GM12878 (cell line): ENCODE data around the gene DNAJC15. TPM values are rescaled to one million over a fixed set of nuclear protein-coding genes. Genes with fewer than 3 reads are reported as not detected.

ENCODE experiments used
- CBX5 ChIP-seq: sonication (generic); IDR thresholded peaks from 2 replicates; pipeline ENCODE4 v1.6.1; 2016; ENCODE audit warnings: low read depth, moderate library complexity, mild to moderate bottlenecking, inconsistent platforms
- CEBPB ChIP-seq, 2 experiments: fragments of 150-350 bp in 1 of 2; IDR thresholded peaks; 2 replicates each; pipeline ENCODE4 v1.6.1; 2012 to 2014; ENCODE audit warnings: low read depth in 2 of 2, low read length in 2 of 2, borderline replicate concordance in 1 of 2, inconsistent platforms in 1 of 2
- EGR1 ChIP-seq, 2 experiments: IDR thresholded peaks; 1 replicate in 1 of 2; 2 replicates in 1 of 2; pipeline ENCODE4 v1.6.1; 2011 to 2012; ENCODE audit warnings: low read depth in 2 of 2, low read length in 2 of 2, borderline replicate concordance in 1 of 2, mild to moderate bottlenecking in 1 of 2, moderate library complexity in 1 of 2
- FOXK2 ChIP-seq: fragments of 450-650 bp; IDR thresholded peaks from 2 replicates; pipeline ENCODE4 v1.6.1; 2017; ENCODE audit warnings: mild to moderate bottlenecking, moderate library complexity
- FOXM1 ChIP-seq: IDR thresholded peaks from 2 replicates; pipeline ENCODE4 v1.6.1; 2012; ENCODE audit warnings: low read depth, mild to moderate bottlenecking, inconsistent platforms, low read length, moderate library complexity
- GABPA ChIP-seq: IDR thresholded peaks from 2 replicates; pipeline ENCODE4 v1.6.1; 2014; ENCODE audit warnings: antibody characterized with exemption, low read depth, mild to moderate bottlenecking, inconsistent platforms
- JUND ChIP-seq: IDR thresholded peaks from 2 replicates; pipeline ENCODE4 v1.6.1; 2012; ENCODE audit warnings: low read depth, mild to moderate bottlenecking, low read length, improper control_type of control experiment, moderate library complexity
- MTA2 ChIP-seq: fragments of 450-650 bp; IDR thresholded peaks from 2 replicates; pipeline ENCODE4 v1.6.1; 2016; ENCODE audit warnings: low read depth, mild to moderate bottlenecking, moderate library complexity
- MYB ChIP-seq: fragments of 150-350 bp; IDR thresholded peaks from 2 replicates; pipeline ENCODE4 v1.6.1; 2014; ENCODE audit warnings: mild to moderate bottlenecking, low read depth, low read length, borderline replicate concordance
- NR2C1 ChIP-seq: fragments of 450-650 bp; IDR thresholded peaks from 2 replicates; pipeline ENCODE4 v1.6.1; 2017; ENCODE audit warnings: antibody characterized with exemption, mild to moderate bottlenecking, moderate library complexity
- POLR2AphosphoS5 ChIP-seq: IDR thresholded peaks from 2 replicates; pipeline ENCODE4 v1.6.1; 2011; ENCODE audit warnings: mild to moderate bottlenecking, low read length, inconsistent platforms
- SKIL ChIP-seq: fragments of 450-650 bp; IDR thresholded peaks from 2 replicates; pipeline ENCODE4 v1.6.1; 2017; ENCODE audit warnings: mild to moderate bottlenecking, low read depth, inconsistent platforms; ENCODE audit not compliant: poor library complexity, severe bottlenecking
- SPI1 ChIP-seq: IDR thresholded peaks from 2 replicates; pipeline ENCODE4 v1.6.1; 2011; ENCODE audit warnings: low read depth, mild to moderate bottlenecking, low read length, moderate library complexity, borderline replicate concordance; ENCODE audit not compliant: insufficient read depth
- STAT1 ChIP-seq: fragments of 450-650 bp; conservative IDR thresholded peaks from 2 replicates; pipeline ENCODE4 v1.6.1; 2014; ENCODE audit warnings: antibody characterized with exemption, mild to moderate bottlenecking
- USF1 ChIP-seq: IDR thresholded peaks from 2 replicates; pipeline ENCODE4 v1.6.1; 2011; ENCODE audit warnings: borderline replicate concordance, low read depth, mild to moderate bottlenecking, moderate library complexity, mixed read lengths, low read length; ENCODE audit not compliant: insufficient read depth; ENCODE audit errors: extremely low read length
- ZNF217 ChIP-seq: fragments of 450-650 bp; IDR thresholded peaks from 2 replicates; pipeline ENCODE4 v1.6.1; 2017; ENCODE audit warnings: antibody characterized with exemption, mild to moderate bottlenecking
- ZSCAN29 ChIP-seq: fragments of 450-650 bp; IDR thresholded peaks from 2 replicates; pipeline ENCODE4 v1.6.1; 2017; ENCODE audit warnings: mild to moderate bottlenecking, moderate library complexity
- polyA plus RNA-seq, 11 experiments: library from polyadenylated mRNA; depleted of rRNA in 4 of 11; unstranded in 6 of 11; stranded (reverse) in 5 of 11; fragments of >200 nt; fragmentation: Nextera tagmentation in 4 of 11; fragmentation: Illumina TruSeq in 1 of 11; extraction: Ambion mirVana in 4 of 11; extraction: Trizol in 1 of 11; gene quantifications; 1 replicate in 1 of 11; 2 replicates in 10 of 11; pipeline versions ENCODE4 v1.2.1 to v1.2.3, GENCODE V29; 2011 to 2016; ENCODE audit warnings: inconsistent platforms in 2 of 11, missing spikeins in 2 of 11, low read depth in 1 of 11
- total RNA-seq, 4 experiments: library from RNA; depleted of rRNA in 3 of 4; stranded (reverse); fragments of >200 nt in 3 of 4; fragmentation: Illumina TruSeq in 1 of 4; extraction: Trizol in 1 of 4; gene quantifications; 2 replicates each; pipeline versions ENCODE4 v1.2.1 to v1.2.3, GENCODE V29; 2013 to 2021
- TF ChIP-seq, protein P1 (sequence below): IDR thresholded peaks from 2 replicates; pipeline ENCODE4 v1.6.1; 2011; ENCODE audit warnings: mild to moderate bottlenecking, low read depth, low read length, moderate library complexity; ENCODE audit not compliant: insufficient replicate concordance
- TF ChIP-seq, protein P2 (sequence below): fragments of 450-650 bp; IDR thresholded peaks from 2 replicates; pipeline ENCODE4 v1.6.1; 2017; ENCODE audit warnings: mild to moderate bottlenecking
- TF ChIP-seq, protein P3 (sequence below): fragments of 150-350 bp; IDR thresholded peaks from 2 replicates; pipeline ENCODE4 v1.6.1; 2016; ENCODE audit warnings: low read depth, low read length

Gene DNAJC15
- total and polyA plus RNA-seq, 10 of the 15 experiments (the other 5 are each of a cell fraction or from before 2014, with no cell fraction given): 13.1 to 104 (median 54.4) TPM

GRCh38 chr13:43023289-43023963 lies at the start of gene DNAJC15 (continued):
- TF ChIP-seq, protein P1, sequence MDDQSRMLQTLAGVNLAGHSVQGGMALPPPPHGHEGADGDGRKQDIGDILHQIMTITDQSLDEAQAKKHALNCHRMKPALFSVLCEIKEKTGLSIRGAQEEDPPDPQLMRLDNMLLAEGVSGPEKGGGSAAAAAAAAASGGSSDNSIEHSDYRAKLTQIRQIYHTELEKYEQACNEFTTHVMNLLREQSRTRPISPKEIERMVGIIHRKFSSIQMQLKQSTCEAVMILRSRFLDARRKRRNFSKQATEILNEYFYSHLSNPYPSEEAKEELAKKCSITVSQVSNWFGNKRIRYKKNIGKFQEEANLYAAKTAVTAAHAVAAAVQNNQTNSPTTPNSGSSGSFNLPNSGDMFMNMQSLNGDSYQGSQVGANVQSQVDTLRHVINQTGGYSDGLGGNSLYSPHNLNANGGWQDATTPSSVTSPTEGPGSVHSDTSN: no peak
- TF ChIP-seq NR2C1: peak; percentile 83
- TF ChIP-seq FOXM1: no peak
- TF ChIP-seq CEBPB (IDR thresholded peaks at IDR 0.05; ENCODE audit: borderline replicate concordance in 1 of 2, low read depth in 2 of 2, low read length in 2 of 2): no peak
- TF ChIP-seq SKIL: peak; percentile 10
- TF ChIP-seq, protein P2, sequence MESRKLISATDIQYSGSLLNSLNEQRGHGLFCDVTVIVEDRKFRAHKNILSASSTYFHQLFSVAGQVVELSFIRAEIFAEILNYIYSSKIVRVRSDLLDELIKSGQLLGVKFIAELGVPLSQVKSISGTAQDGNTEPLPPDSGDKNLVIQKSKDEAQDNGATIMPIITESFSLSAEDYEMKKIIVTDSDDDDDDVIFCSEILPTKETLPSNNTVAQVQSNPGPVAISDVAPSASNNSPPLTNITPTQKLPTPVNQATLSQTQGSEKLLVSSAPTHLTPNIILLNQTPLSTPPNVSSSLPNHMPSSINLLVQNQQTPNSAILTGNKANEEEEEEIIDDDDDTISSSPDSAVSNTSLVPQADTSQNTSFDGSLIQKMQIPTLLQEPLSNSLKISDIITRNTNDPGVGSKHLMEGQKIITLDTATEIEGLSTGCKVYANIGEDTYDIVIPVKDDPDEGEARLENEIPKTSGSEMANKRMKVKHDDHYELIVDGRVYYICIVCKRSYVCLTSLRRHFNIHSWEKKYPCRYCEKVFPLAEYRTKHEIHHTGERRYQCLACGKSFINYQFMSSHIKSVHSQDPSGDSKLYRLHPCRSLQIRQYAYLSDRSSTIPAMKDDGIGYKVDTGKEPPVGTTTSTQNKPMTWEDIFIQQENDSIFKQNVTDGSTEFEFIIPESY: no peak
- no peak for TF ChIP-seq STAT1
- peak; percentile 90 for TF ChIP-seq POLR2AphosphoS5
- TF ChIP-seq SPI1: no peak
- peak; percentile 27; the same call in 1 of the 2 replicates for TF ChIP-seq ZNF217
- no peak for TF ChIP-seq GABPA
- TF ChIP-seq, protein P3, sequence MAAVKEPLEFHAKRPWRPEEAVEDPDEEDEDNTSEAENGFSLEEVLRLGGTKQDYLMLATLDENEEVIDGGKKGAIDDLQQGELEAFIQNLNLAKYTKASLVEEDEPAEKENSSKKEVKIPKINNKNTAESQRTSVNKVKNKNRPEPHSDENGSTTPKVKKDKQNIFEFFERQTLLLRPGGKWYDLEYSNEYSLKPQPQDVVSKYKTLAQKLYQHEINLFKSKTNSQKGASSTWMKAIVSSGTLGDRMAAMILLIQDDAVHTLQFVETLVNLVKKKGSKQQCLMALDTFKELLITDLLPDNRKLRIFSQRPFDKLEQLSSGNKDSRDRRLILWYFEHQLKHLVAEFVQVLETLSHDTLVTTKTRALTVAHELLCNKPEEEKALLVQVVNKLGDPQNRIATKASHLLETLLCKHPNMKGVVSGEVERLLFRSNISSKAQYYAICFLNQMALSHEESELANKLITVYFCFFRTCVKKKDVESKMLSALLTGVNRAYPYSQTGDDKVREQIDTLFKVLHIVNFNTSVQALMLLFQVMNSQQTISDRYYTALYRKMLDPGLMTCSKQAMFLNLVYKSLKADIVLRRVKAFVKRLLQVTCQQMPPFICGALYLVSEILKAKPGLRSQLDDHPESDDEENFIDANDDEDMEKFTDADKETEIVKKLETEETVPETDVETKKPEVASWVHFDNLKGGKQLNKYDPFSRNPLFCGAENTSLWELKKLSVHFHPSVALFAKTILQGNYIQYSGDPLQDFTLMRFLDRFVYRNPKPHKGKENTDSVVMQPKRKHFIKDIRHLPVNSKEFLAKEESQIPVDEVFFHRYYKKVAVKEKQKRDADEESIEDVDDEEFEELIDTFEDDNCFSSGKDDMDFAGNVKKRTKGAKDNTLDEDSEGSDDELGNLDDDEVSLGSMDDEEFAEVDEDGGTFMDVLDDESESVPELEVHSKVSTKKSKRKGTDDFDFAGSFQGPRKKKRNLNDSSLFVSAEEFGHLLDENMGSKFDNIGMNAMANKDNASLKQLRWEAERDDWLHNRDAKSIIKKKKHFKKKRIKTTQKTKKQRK: no peak
- TF ChIP-seq ZSCAN29: no peak
- peak; percentile 48 to 98 for TF ChIP-seq EGR1 (IDR thresholded peaks at IDR 0.05; ENCODE audit: borderline replicate concordance in 1 of 2, low read depth in 2 of 2, low read length in 2 of 2)
- TF ChIP-seq FOXK2: no peak
- peak; percentile 71; the same call in 1 of the 2 replicates for TF ChIP-seq CBX5
- no peak for TF ChIP-seq USF1
- no peak for TF ChIP-seq JUND
- TF ChIP-seq MTA2: 0 out of 2 replicates have a peak, but pooled peaks have one; percentile 29
- no peak for TF ChIP-seq MYB
